Astrocyte of the spinal cord (primary cell): Measurements from ENCODE around the gene ADPRH.
"Not testable (repeated sequence)": the region's sequence is repeated elsewhere in the genome, so short reads cannot be mapped to it uniquely, and the experiment has no call there.

Experiments
- DNase-seq: peaks from one replicate; pipeline ENCODE4 v3.0.0; 2011; ENCODE audit warnings: low read depth, low spot score
- H3K4me3 ChIP-seq: 2 replicates; pipeline ENCODE4 v1.5.1; 2011; ENCODE audit warnings: low read depth, mild to moderate bottlenecking, low read length, moderate library complexity
- in situ Hi-C: cut with HindIII; loops from 2 replicates; pipeline ENCODE4 v1.10.0; 2017; ENCODE audit warnings: low sequenced_read_pairs
- TF ChIP-seq, protein P1 (sequence below): IDR thresholded peaks from 2 replicates; pipeline ENCODE4 v1.5.1; 2012; ENCODE audit warnings: low read depth, mild to moderate bottlenecking, low read length, inconsistent platforms

The ADPRH gene

DNA sequence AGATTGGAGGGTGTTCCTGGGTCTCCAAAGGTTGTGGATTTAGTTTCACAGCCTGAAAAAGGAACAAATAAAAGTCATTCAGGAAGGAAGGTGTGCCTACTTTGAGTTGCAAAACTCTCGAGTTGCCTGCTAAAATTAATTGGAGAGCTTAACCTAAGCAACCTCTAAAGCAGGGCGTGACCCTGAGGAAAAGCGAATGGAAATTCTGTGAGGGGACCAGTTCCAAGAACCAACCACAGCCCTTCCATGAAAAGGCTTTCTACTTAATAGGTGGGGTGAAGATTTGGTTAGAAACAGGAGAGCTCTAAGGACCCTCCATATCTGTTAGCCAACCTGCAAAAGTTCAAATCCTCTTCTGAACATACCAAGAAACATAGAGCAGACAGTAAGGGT lies 21.4 kb upstream of the ADPRH start:
- in situ Hi-C loops = no loop called here
- TF ChIP-seq, protein P1, sequence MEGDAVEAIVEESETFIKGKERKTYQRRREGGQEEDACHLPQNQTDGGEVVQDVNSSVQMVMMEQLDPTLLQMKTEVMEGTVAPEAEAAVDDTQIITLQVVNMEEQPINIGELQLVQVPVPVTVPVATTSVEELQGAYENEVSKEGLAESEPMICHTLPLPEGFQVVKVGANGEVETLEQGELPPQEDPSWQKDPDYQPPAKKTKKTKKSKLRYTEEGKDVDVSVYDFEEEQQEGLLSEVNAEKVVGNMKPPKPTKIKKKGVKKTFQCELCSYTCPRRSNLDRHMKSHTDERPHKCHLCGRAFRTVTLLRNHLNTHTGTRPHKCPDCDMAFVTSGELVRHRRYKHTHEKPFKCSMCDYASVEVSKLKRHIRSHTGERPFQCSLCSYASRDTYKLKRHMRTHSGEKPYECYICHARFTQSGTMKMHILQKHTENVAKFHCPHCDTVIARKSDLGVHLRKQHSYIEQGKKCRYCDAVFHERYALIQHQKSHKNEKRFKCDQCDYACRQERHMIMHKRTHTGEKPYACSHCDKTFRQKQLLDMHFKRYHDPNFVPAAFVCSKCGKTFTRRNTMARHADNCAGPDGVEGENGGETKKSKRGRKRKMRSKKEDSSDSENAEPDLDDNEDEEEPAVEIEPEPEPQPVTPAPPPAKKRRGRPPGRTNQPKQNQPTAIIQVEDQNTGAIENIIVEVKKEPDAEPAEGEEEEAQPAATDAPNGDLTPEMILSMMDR = no peak
- H3K4me3 ChIP-seq = no peak overlapping the region
- DNase-seq = no peak

DNA sequence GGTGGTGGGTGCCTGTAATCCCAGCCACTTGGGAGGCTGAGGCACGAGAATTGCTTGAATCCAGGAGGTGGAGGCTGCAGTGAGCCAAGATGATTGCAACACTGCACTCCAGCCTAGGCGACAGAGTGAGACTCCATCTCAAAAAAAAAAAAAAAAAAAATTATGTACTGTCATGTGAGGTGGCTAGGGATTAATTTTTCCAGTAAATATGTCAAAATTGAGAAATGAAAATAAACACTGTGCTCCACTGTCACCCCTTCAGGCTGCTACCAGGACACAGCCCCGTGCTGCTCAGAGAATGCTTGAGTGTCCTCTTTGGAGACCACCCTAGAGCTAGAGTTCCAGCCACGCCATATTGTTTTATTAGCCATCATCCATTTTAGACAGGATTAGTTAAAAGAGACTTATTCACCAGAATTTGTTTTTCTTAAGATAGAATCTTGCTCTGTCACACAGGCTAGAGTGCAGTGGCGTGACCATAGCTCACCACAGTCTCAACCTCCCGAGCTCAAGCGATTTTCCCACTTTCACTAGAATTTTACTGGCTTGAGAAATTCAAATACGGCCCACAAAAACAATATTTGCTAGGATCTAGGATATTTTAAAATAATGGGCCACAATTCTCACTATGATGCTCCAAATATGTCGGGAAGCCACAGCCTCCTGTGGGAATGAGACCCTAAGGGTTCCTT lies 20.5 kb upstream of the ADPRH start:
- TF ChIP-seq, protein P1 = no peak
- no peak overlapping the region for H3K4me3 ChIP-seq

DNA sequence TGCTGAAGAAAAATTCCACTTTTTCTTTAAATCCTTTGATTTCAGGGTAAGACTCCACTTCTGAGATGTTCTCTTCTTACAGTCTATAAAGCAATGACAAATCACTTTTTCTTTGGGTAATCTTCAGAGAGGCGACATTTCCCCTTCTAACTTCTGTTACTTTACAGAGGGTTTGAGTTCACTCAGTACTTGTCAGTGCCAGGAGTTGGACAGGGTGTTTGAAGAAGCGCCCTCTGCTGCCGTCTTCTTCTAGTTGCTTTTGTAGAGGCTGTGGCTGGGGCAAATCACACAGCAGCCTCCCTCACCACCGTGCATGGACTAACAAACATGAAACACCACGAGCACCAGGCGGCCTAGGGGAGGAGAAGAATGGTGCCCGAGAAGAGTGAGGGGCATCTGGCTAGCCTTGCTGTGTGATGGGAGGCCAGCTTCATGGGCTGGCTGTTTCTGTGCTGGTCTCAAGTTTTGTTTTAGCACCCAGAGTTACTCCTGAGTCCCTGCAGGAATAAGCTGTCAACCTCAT lies 19.8 kb upstream of the ADPRH start, which contains the start of gene CD80:
CD80 (minus strand) TSS at position 174 of the 523 bp plus-strand sequence. CDS start 1,886 bp downstream, outside the sequence.
- TF ChIP-seq, protein P1 = peak; percentile 40
- no peak within 1 kb of the TSS for H3K4me3 ChIP-seq
- in situ Hi-C loops = no loop called here
- DNase-seq = peak; percentile 25

More for the DNA sequence above, 20.5 kb upstream of the ADPRH start:
- DNase-seq = no peak
- in situ Hi-C loops = no loop called here

DNA sequence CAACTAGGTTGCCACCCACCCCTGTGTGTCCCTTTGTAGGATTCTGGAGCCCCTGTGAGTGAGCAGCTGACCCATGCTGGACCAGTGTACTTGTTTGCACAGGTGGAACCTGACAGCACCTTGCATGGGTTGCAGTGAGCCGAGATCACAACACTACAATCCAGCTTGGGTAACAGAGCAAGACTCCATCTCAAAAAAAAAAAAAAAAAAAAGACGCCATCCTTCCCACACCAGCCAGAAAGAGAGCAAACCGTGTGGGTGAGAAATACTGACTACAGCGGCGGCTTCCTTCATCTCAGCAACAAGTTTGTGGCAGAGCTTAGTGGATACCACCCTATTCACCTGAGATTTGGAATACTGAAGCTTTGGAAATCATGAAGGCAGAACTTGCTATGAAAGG lies 19.1 kb upstream of the ADPRH start:
- H3K4me3 ChIP-seq = no peak overlapping the region
- DNase-seq = no peak
- in situ Hi-C loops = no loop called here
- TF ChIP-seq, protein P1 = no peak

DNA sequence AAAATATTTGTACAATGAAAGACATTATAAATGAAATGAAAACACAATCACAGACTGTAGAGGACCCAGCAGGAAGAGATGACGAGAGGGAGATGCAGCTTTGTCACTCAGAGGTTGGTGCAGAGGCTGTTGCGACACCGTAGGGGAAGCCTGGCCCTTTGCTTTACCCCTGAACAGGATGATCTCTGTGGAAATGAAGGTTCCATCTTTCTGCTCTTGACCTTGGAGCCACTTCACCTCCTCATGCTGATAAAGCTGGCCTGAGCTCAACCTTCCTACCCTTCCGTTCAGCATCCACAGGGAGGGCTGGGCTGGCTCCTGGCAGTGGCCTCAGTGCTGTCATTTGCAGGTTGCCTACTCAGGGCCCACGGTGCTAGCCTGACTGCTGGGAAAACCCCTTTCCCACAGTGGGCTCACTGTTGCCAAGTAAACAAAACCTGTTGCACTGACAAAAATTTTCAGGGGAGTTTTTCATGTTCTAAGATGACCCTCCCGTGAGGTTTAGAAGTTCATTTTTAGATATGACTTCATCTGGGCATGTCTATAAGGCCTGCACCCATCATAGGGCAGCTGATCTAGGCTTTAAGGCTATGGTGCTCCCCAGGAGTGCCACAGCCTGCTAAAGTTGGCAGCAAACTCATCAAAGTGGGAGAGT lies 16.9 kb upstream of the ADPRH start:
- in situ Hi-C loops = no loop called here
- no peak for DNase-seq
- no peak overlapping the region for H3K4me3 ChIP-seq
- TF ChIP-seq, protein P1 = no peak

DNA sequence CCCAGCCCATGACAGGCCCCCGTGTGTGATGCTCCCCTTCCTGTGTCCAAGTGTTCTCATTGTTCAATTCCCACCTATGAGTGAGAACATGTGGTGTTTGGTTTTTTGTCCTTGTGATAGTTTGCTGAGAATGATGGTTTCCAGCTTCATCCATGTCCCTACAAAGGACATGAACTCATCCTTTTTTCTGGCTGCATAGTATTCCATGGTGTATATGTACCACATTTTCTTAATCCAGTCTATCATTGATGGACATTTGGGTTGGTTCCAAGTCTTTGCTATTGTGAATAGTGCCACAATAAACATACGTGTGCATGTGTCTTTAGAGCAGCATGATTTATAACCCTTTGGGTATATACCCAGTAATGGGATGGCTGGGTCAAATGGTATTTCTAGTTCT lies 16.0 kb upstream of the ADPRH start:
- DNase-seq, H3K4me3 ChIP-seq, in situ Hi-C loops: not testable (repeated sequence)

DNA sequence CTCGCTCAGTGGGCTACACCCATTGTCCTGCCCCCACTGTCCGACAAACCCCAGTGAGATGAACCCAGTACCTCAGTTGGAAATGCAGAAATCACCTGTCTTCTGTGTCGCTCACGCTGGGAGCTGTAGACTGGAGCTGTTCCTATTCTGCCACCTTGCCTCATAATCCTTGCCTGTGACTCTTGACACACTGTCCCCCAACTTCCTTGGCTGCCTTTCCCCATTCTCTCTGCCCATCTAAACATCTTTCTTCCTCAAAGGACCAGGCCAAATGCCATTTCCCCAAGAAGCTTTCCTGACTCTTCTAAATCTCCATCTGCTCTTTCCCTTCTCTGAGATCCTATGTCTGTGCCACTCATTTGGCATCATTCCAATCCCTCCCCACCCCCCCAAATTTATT lies 10.1 kb upstream of the ADPRH start:
- DNase-seq = no peak
- H3K4me3 ChIP-seq = no peak overlapping the region
- in situ Hi-C loops = no loop called here
- TF ChIP-seq, protein P1 = no peak
